Activated B cell treated with CpG ODN at 0.5 μM for 24 hours (primary cell): ENCODE results near the gene ALDH3A2. TPM values are rescaled to one million over a fixed set of nuclear protein-coding genes. Genes with fewer than 3 reads are reported as not detected.

Experiments used
- ATAC-seq: fragments of 200-7000 bp; cut with Tn5 transposase; one replicate; pipeline ENCODE4 v1.10.0; 2021; ENCODE audit warnings: low read depth, mild to moderate bottlenecking, moderate library complexity
- CTCF ChIA-PET: fragments of 350-600 bp; sonication (Branson Sonifier 250); formaldehyde crosslinking; loops from one replicate; lab custom pipeline; 2021; ENCODE audit warnings: antibody characterized with exemption; lab: Charles Lee
- POLR2A ChIA-PET: fragments of 350-600 bp; sonication (Branson Sonifier 250); formaldehyde crosslinking; loops from one replicate; lab custom pipeline; 2021; ENCODE audit warnings: antibody characterized with exemption; lab: Charles Lee
- DNase-seq: peaks from one replicate; pipeline ENCODE4 v3.0.0; 2022
- H3K27ac Mint-ChIP-seq: one replicate; pipeline ENCODE4 v1.8.0; 2020; ENCODE audit warnings: mixed read lengths
- H3K27me3 Mint-ChIP-seq: one replicate; pipeline ENCODE4 v1.8.0; 2021; ENCODE audit warnings: mixed read lengths
- H3K36me3 Mint-ChIP-seq: one replicate; pipeline ENCODE4 v1.8.0; 2021; ENCODE audit warnings: low read depth, mixed read lengths
- H3K4me1 Mint-ChIP-seq: one replicate; pipeline ENCODE4 v1.8.0; 2021; ENCODE audit warnings: mixed read lengths
- H3K4me3 Mint-ChIP-seq: one replicate; pipeline ENCODE4 v1.8.0; 2020; ENCODE audit warnings: mild to moderate bottlenecking, mixed read lengths
- H3K9me3 Mint-ChIP-seq: one replicate; pipeline ENCODE4 v1.8.0; 2020; ENCODE audit warnings: mixed read lengths
- CTCF ChIP-seq: fragments of 200-600 bp; IDR thresholded peaks from one replicate; pipeline ENCODE4 v1.8.0; 2022; ENCODE audit warnings: antibody characterized with exemption, mild to moderate bottlenecking
- intact Hi-C: fragments of 100-400 bp; cut with micrococcal nuclease; formaldehyde crosslinking; loops from one replicate; pipeline ENCODE4 v1.15.1; 2024
- total RNA-seq: library from RNA; stranded (reverse); gene quantifications from 2 replicates; pipeline ENCODE4 v1.2.3, GENCODE V29; 2022

The ALDH3A2 gene
- total RNA-seq, 1 donor from 2014 or later = 18.3 TPM

GRCh38 chr17:19654896-19655295 is 6.3 kb downstream of the ALDH3A2 start:
- ATAC-seq (no peak), DNase-seq (no peak)
- H3K36me3 Mint-ChIP-seq = peaks cover 33% of the 10 kb centered on the region
- intact Hi-C loops = no loop called here
- ChIA-PET POLR2A (no interaction called here), CTCF (interaction anchor here (1.3 kb wide), 1 partner anchor 112 kb away, joined by 3 read pairs; no protein-coding TSS in a partner anchor)
- no peak for TF ChIP-seq CTCF
- H3K27ac Mint-ChIP-seq = peak overlapping the region; percentile 64
- H3K4me3 Mint-ChIP-seq = no peak overlapping the region
- no peaks in the 10 kb centered on the region for H3K27me3 Mint-ChIP-seq
- peaks cover 2% of the 10 kb centered on the region for H3K9me3 Mint-ChIP-seq
- H3K4me1 Mint-ChIP-seq = peaks cover 30% of the 10 kb centered on the region

- no peak for ATAC-seq
- Mint-ChIP-seq H3K27me3 (no peaks in the 10 kb centered on the region), H3K4me1 (peaks cover 21% of the 10 kb centered on the region), H3K9me3 (peaks cover 2% of the 10 kb centered on the region), H3K4me3 (no peak overlapping the region), H3K36me3 (peaks cover 38% of the 10 kb centered on the region), H3K27ac (peak overlapping the region; percentile 3)
- TF ChIP-seq CTCF = no peak
- DNase-seq = no peak
- ChIA-PET CTCF (interaction anchor here (1.2 to 1.9 kb wide), 3 partner anchors 9 to 111 kb away, joined by 3 to 6 read pairs (median 4); no protein-coding TSS in a partner anchor), POLR2A (interaction anchor here (2.0 kb wide), 1 partner anchor 8 kb away, joined by 5 read pairs; the partner anchor contains the start of gene ALDH3A2)
- intact Hi-C loops = no loop called here
Measured at GRCh38 chr17:19656336-19656735, 7.8 kb downstream of the ALDH3A2 start.

GRCh38 chr17:19656851-19657581 is 8.5 kb downstream of the ALDH3A2 start:
- POLR2A ChIA-PET = interaction anchor here (2.0 kb wide), 1 partner anchor 9 kb away, joined by 5 read pairs; the partner anchor contains the start of gene ALDH3A2
- peaks cover 21% of the 10 kb centered on the region for H3K4me1 Mint-ChIP-seq
- DNase-seq (no peak), ATAC-seq (peak; percentile 28)
- TF ChIP-seq CTCF = no peak
- peaks cover 36% of the 10 kb centered on the region for H3K36me3 Mint-ChIP-seq
- CTCF ChIA-PET = interaction anchor here (1.9 kb wide), 1 partner anchor 11 kb away, joined by 6 read pairs; no protein-coding TSS in a partner anchor
- H3K27ac Mint-ChIP-seq = peak overlapping the region; percentile 74
- peak overlapping the region; percentile 42 for H3K4me3 Mint-ChIP-seq
- intact Hi-C loops = no loop called here
- no peaks in the 10 kb centered on the region for H3K27me3 Mint-ChIP-seq
- H3K9me3 Mint-ChIP-seq = peaks cover 2% of the 10 kb centered on the region

GRCh38 chr17:19659366-19660177 is 11.0 kb downstream of the ALDH3A2 start:
- ATAC-seq = no peak
- ChIA-PET CTCF (no interaction called here), POLR2A (no interaction called here)
- H3K4me1 Mint-ChIP-seq = peaks cover 21% of the 10 kb centered on the region
- no peaks in the 10 kb centered on the region for H3K27me3 Mint-ChIP-seq
- intact Hi-C loops = no loop called here
- no peak overlapping the region for H3K4me3 Mint-ChIP-seq
- no peak overlapping the region for H3K27ac Mint-ChIP-seq
- TF ChIP-seq CTCF = no peak
- peaks cover 36% of the 10 kb centered on the region for H3K36me3 Mint-ChIP-seq
- no peaks in the 10 kb centered on the region for H3K9me3 Mint-ChIP-seq
- DNase-seq = no peak
